Gastrocnemius medialis (tissue), 4 donors: ENCODE results near the gene RRAGC.

Experiments
- POLR2A ChIP-seq, 2 donors: fragments of 450-650 bp; IDR thresholded peaks; one replicate each; pipeline ENCODE4 v1.6.1; 2017; ENCODE audit warnings: antibody characterized with exemption in 2 of 2, mild to moderate bottlenecking in 2 of 2, moderate library complexity in 2 of 2
- TF ChIP-seq, protein P1 (sequence below), 5 experiments: fragments of 450-650 bp in 3 of 5; fragments of 200-600 bp in 2 of 5; sonication (generic) in 2 of 5; IDR thresholded peaks in 4 of 5; conservative IDR thresholded peaks in 1 of 5; 1 replicate in 4 of 5; 2 replicates in 1 of 5; pipeline ENCODE4 v1.5.1; 2016 to 2019; ENCODE audit warnings: antibody characterized with exemption in 5 of 5, mild to moderate bottlenecking in 3 of 5, moderate library complexity in 3 of 5

DNA sequence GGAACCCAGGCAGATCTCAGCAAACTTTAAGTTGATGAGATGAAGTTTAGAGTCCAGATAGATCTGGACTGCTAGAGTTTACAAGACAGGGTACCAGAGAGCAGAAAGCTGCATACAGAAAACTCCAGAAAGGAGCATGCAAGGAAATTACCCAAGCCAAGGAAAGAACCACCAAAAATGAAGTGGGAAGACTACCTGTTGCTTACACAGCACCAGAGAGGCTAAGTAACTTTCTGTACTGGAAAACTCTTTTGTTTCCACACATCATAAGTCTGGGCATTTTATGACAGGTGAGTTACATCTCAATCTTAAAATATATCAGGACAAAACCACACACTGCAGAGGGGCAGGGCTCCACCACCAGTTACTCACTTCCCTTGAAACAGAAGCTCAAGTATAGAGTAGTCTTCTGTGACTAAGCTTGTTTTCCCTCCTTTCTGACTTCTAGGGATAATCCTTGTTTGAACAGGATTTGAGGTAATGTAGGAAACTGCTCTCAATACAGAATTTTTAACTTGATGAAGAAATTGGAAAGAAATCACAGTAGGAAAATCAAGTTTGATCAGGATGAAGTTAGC lies 39.2 kb upstream of the RRAGC start:
- TF ChIP-seq, protein P1, sequence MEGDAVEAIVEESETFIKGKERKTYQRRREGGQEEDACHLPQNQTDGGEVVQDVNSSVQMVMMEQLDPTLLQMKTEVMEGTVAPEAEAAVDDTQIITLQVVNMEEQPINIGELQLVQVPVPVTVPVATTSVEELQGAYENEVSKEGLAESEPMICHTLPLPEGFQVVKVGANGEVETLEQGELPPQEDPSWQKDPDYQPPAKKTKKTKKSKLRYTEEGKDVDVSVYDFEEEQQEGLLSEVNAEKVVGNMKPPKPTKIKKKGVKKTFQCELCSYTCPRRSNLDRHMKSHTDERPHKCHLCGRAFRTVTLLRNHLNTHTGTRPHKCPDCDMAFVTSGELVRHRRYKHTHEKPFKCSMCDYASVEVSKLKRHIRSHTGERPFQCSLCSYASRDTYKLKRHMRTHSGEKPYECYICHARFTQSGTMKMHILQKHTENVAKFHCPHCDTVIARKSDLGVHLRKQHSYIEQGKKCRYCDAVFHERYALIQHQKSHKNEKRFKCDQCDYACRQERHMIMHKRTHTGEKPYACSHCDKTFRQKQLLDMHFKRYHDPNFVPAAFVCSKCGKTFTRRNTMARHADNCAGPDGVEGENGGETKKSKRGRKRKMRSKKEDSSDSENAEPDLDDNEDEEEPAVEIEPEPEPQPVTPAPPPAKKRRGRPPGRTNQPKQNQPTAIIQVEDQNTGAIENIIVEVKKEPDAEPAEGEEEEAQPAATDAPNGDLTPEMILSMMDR (IDR thresholded peaks at IDR 0.05 in 4 of 5, conservative IDR thresholded peaks at IDR 0.05 in 1 of 5) = no peak
- no peak for TF ChIP-seq POLR2A (IDR thresholded peaks at IDR 0.05)
